GM23338 (cell line): ENCODE results near the gene APPBP2. TPM values are rescaled to one million over a fixed set of nuclear protein-coding genes. Genes with fewer than 3 reads are reported as not detected.
"Not testable (repeated sequence)": the region's sequence is repeated elsewhere in the genome, so short reads cannot be mapped to it uniquely, and the experiment has no call there.

Experiments used
- ATAC-seq: fragments of 200-7000 bp; cut with Tn5 transposase; 3 replicates; pipeline ENCODE4 v1.9.1; 2020
- DNase-seq: peaks from one replicate; pipeline ENCODE4 v3.0.0-alpha.2; 2015; ENCODE audit warnings: low spot score
- H2AFZ ChIP-seq: fragments of 200-600 bp; sonication (generic); 2 replicates; pipeline ENCODE4 v1.8.0; 2016; ENCODE audit warnings: antibody characterized with exemption, mild to moderate bottlenecking, moderate library complexity
- H3F3A ChIP-seq: fragments of 200-600 bp; sonication (generic); replicated peaks from 2 replicates; pipeline ENCODE4 v1.8.0; 2017; ENCODE audit warnings: antibody characterized with exemption, mixed run types, low read depth
- H3K27ac ChIP-seq: fragments of 200-600 bp; sonication (generic); 2 replicates; pipeline ENCODE4 v1.6.1; 2016; ENCODE audit warnings: low read depth
- H3K27me3 ChIP-seq: fragments of 200-600 bp; sonication (generic); 2 replicates; pipeline ENCODE4 v1.8.0; 2016; ENCODE audit warnings: mild to moderate bottlenecking, mixed run types, moderate library complexity; ENCODE audit not compliant: insufficient read depth
- H3K36me3 ChIP-seq: fragments of 200-600 bp; sonication (generic); 2 replicates; pipeline ENCODE4 v1.8.0; 2016; ENCODE audit warnings: mild to moderate bottlenecking; ENCODE audit not compliant: insufficient read depth
- H3K4me1 ChIP-seq: fragments of 200-600 bp; sonication (generic); 2 replicates; pipeline ENCODE4 v1.8.0; 2016; ENCODE audit warnings: mild to moderate bottlenecking, moderate library complexity; ENCODE audit not compliant: insufficient read depth
- H3K4me2 ChIP-seq: fragments of 200-600 bp; sonication (generic); 2 replicates; pipeline ENCODE4 v1.7.1; 2017; ENCODE audit warnings: mixed run types
- H3K4me3 ChIP-seq: fragments of 200-600 bp; sonication (generic); 2 replicates; pipeline ENCODE4 v1.6.1; 2016; ENCODE audit warnings: mixed run types
- H3K79me2 ChIP-seq: fragments of 200-600 bp; sonication (generic); replicated peaks from 2 replicates; pipeline ENCODE4 v1.8.0; 2017; ENCODE audit warnings: mild to moderate bottlenecking; ENCODE audit not compliant: insufficient read depth
- H3K9me2 ChIP-seq: fragments of 200-600 bp; sonication (generic); 2 replicates; pipeline ENCODE4 v1.8.0; 2017; ENCODE audit not compliant: insufficient read depth
- H4K20me1 ChIP-seq: fragments of 200-600 bp; sonication (generic); replicated peaks from 2 replicates; pipeline ENCODE4 v1.8.0; 2017; ENCODE audit warnings: mild to moderate bottlenecking; ENCODE audit not compliant: insufficient read depth
- H3K27ac Mint-ChIP-seq: 2 replicates; pipeline ENCODE4 v1.8.0; 2020; ENCODE audit warnings: inconsistent platforms, mild to moderate bottlenecking, moderate library complexity, mixed read lengths
- H3K27me3 Mint-ChIP-seq: 3 replicates; pipeline ENCODE4 v1.8.0; 2022; ENCODE audit warnings: low read depth, mild to moderate bottlenecking, moderate library complexity, mixed read lengths, inconsistent platforms; ENCODE audit not compliant: insufficient read depth, poor library complexity
- H3K36me3 Mint-ChIP-seq: 3 replicates; pipeline ENCODE4 v1.8.0; 2021; ENCODE audit warnings: low read depth, mild to moderate bottlenecking, inconsistent platforms, moderate library complexity, mixed read lengths
- H3K4me1 Mint-ChIP-seq: 3 replicates; pipeline ENCODE4 v1.8.0; 2020; ENCODE audit warnings: mild to moderate bottlenecking, inconsistent platforms, mixed read lengths
- H3K4me3 Mint-ChIP-seq: 3 replicates; pipeline ENCODE4 v1.8.0; 2021; ENCODE audit warnings: moderate library complexity, mild to moderate bottlenecking, inconsistent platforms, mixed read lengths
- H3K9me3 Mint-ChIP-seq: 3 replicates; pipeline ENCODE4 v1.8.0; 2020; ENCODE audit warnings: moderate library complexity, mild to moderate bottlenecking, inconsistent platforms, mixed read lengths
- CREB1 ChIP-seq: fragments of 250-450 bp; sonication (Bioruptor Pico); IDR thresholded peaks from 2 replicates; pipeline ENCODE4 v1.5.0; 2020; ENCODE audit warnings: low read depth, mild to moderate bottlenecking, moderate library complexity
- EZH2phosphoT487 ChIP-seq: fragments of 200-600 bp; sonication (generic); IDR thresholded peaks from one replicate; pipeline ENCODE4 v1.8.1; 2018; ENCODE audit warnings: antibody characterized with exemption; ENCODE audit not compliant: unreplicated experiment
- JUNB ChIP-seq: IDR thresholded peaks from one replicate; pipeline ENCODE4 v1.6.1; 2016; ENCODE audit warnings: antibody characterized with exemption; ENCODE audit not compliant: unreplicated experiment
- NANOG ChIP-seq: IDR thresholded peaks from 2 replicates; pipeline ENCODE4 v1.6.1; 2016; ENCODE audit warnings: antibody characterized with exemption, borderline replicate concordance
- POLR2AphosphoS5 ChIP-seq: IDR thresholded peaks from 2 replicates; pipeline ENCODE4 v1.6.1; 2016; ENCODE audit warnings: antibody characterized with exemption, low read depth
- ZNF331 ChIP-seq: fragments of 250-450 bp; sonication (Bioruptor Pico); IDR thresholded peaks from 2 replicates; pipeline ENCODE4 v1.5.0; 2020; ENCODE audit warnings: low read depth, mild to moderate bottlenecking, moderate library complexity
- polyA plus RNA-seq: library from polyadenylated mRNA; unstranded; fragments of >200 nt; fragmentation: Nextera tagmentation; extraction: Ambion mirVana; gene quantifications from 2 replicates; pipeline ENCODE4 v1.2.1, GENCODE V29; 2016
- total RNA-seq: library from RNA; depleted of rRNA; stranded (reverse); fragments of >200 nt; shearing (Covaris generic); gene quantifications from 2 replicates; pipeline ENCODE4 v1.2.3, GENCODE V29; 2014
- TF ChIP-seq, protein P1 (sequence below): IDR thresholded peaks from one replicate; pipeline ENCODE4 v1.6.1; 2018; ENCODE audit warnings: antibody characterized with exemption; ENCODE audit not compliant: unreplicated experiment
- TF ChIP-seq, protein P2 (sequence below): IDR thresholded peaks from 2 replicates; pipeline ENCODE4 v1.6.1; 2016; ENCODE audit warnings: antibody characterized with exemption
- TF ChIP-seq, protein P3 (sequence below), 2 experiments: fragments of 200-600 bp in 1 of 2; sonication (generic) in 1 of 2; conservative IDR thresholded peaks; 2 replicates each; pipeline versions ENCODE4 v1.5.1 to v1.6.1; 2016 to 2017; ENCODE audit warnings: antibody characterized with exemption in 2 of 2, low read depth in 2 of 2, mild to moderate bottlenecking in 2 of 2, moderate library complexity in 1 of 2

The APPBP2 gene
- total and polyA plus RNA-seq, 2 experiments from 2014 or later: 9.3 to 15.0 TPM

DNA sequence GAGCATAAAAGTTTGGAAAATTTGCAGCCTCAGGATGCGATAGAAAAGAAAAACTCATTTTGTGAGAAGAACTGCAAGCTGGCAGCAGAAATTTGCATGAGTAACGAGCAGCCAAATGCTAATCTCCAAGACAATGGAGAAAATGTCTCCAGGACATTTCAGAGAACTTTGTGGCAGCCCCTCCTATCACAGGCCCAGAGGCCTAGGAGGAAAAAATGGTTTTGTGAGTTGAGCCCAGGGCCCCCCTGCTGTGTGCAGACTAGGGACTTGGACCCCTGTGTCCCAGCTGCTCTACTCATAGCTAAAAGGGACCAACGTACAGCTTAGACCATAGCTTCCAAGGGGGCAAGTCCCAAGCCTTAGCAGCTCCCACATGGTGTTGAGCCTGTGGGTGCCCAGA is 34.3 kb downstream of the APPBP2 start (continued):
- TF ChIP-seq, protein P1, sequence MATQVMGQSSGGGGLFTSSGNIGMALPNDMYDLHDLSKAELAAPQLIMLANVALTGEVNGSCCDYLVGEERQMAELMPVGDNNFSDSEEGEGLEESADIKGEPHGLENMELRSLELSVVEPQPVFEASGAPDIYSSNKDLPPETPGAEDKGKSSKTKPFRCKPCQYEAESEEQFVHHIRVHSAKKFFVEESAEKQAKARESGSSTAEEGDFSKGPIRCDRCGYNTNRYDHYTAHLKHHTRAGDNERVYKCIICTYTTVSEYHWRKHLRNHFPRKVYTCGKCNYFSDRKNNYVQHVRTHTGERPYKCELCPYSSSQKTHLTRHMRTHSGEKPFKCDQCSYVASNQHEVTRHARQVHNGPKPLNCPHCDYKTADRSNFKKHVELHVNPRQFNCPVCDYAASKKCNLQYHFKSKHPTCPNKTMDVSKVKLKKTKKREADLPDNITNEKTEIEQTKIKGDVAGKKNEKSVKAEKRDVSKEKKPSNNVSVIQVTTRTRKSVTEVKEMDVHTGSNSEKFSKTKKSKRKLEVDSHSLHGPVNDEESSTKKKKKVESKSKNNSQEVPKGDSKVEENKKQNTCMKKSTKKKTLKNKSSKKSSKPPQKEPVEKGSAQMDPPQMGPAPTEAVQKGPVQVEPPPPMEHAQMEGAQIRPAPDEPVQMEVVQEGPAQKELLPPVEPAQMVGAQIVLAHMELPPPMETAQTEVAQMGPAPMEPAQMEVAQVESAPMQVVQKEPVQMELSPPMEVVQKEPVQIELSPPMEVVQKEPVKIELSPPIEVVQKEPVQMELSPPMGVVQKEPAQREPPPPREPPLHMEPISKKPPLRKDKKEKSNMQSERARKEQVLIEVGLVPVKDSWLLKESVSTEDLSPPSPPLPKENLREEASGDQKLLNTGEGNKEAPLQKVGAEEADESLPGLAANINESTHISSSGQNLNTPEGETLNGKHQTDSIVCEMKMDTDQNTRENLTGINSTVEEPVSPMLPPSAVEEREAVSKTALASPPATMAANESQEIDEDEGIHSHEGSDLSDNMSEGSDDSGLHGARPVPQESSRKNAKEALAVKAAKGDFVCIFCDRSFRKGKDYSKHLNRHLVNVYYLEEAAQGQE: no peak
- TF ChIP-seq CREB1 (CRISPR knock-in tag) (no peak), NANOG (no peak), EZH2phosphoT487 (no peak), POLR2AphosphoS5 (no peak), JUNB (no peak)

DNA sequence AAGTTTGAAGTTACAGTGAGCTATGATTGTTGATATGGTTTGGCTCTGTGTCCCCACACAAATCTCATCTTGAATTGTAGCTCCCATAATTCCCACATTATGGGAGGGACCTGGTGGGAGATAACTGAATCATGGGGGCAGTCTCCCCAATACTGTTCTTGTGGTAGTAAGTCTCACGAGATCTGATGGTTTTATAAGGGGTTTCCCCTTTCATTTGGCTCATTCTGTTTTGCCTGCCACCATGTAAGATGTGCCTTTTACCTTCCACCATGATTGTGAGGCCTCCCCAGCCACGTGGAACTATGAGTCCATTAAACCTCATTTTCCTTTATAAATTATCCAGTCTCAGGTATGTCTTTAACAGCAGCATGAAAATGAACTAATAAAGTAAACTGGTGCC is 35.4 kb downstream of the APPBP2 start:
- DNase-seq, H3K27me3 ChIP-seq, H3K27ac ChIP-seq, H3K27ac Mint-ChIP-seq, H3K4me3 ChIP-seq, H2AFZ ChIP-seq, H3K79me2 ChIP-seq, H3K4me2 ChIP-seq, H3K4me1 ChIP-seq, H3K4me1 Mint-ChIP-seq, H4K20me1 ChIP-seq, ATAC-seq, H3K9me2 ChIP-seq, H3K4me3 Mint-ChIP-seq, H3F3A ChIP-seq: not testable (repeated sequence)
- peaks cover 78% of the 10 kb centered on the region for H3K36me3 ChIP-seq
- Mint-ChIP-seq H3K36me3 (peaks cover 99% of the 10 kb centered on the region), H3K27me3 (peaks cover 13% of the 10 kb centered on the region), H3K9me3 (peaks cover 89% of the 10 kb centered on the region)

DNA sequence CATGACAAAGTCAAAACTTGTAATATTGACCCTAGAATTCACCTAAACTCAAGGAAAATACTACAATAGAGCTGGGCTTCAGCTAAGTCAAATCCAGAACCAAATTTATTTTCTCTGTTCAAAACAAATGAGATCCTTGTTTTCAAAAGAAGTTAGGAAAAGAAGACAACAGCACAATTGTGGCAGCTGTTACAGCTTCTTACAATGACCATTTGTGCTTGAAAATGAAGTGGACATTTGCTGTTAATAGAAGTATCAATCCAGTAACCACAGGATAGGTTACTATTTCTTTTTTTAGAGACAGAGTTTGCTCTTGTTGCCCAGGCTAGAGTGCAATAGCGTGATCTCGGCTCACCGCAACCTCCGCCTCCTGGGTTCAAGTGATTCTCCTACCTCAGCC is 44.4 kb downstream of the APPBP2 start:
- Histone ChIP-seq H3K4me1 (no peaks in the 10 kb centered on the region), H3K9me2 (no peaks in the 10 kb centered on the region), H2AFZ (no peak overlapping the region), H4K20me1 (no peaks in the 10 kb centered on the region), H3K27me3 (no peaks in the 10 kb centered on the region), H3F3A (no peaks in the 10 kb centered on the region), H3K4me3 (no peak overlapping the region), H3K79me2 (no peaks in the 10 kb centered on the region), H3K4me2 (no peak overlapping the region), H3K27ac (no peak overlapping the region), H3K36me3 (peaks cover 8% of the 10 kb centered on the region)
- Mint-ChIP-seq H3K27me3 (peaks cover 8% of the 10 kb centered on the region), H3K9me3 (peaks cover 39% of the 10 kb centered on the region), H3K4me1 (no peaks in the 10 kb centered on the region), H3K4me3 (no peak overlapping the region), H3K27ac (no peak overlapping the region), H3K36me3 (peaks cover 41% of the 10 kb centered on the region)
- no peak for DNase-seq
- no peak for ATAC-seq
- no peak for TF ChIP-seq NANOG
- no peak for TF ChIP-seq ZNF331 (CRISPR knock-in tag)
- TF ChIP-seq, protein P2, sequence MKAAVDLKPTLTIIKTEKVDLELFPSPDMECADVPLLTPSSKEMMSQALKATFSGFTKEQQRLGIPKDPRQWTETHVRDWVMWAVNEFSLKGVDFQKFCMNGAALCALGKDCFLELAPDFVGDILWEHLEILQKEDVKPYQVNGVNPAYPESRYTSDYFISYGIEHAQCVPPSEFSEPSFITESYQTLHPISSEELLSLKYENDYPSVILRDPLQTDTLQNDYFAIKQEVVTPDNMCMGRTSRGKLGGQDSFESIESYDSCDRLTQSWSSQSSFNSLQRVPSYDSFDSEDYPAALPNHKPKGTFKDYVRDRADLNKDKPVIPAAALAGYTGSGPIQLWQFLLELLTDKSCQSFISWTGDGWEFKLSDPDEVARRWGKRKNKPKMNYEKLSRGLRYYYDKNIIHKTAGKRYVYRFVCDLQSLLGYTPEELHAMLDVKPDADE: no peak
- TF ChIP-seq, protein P3, sequence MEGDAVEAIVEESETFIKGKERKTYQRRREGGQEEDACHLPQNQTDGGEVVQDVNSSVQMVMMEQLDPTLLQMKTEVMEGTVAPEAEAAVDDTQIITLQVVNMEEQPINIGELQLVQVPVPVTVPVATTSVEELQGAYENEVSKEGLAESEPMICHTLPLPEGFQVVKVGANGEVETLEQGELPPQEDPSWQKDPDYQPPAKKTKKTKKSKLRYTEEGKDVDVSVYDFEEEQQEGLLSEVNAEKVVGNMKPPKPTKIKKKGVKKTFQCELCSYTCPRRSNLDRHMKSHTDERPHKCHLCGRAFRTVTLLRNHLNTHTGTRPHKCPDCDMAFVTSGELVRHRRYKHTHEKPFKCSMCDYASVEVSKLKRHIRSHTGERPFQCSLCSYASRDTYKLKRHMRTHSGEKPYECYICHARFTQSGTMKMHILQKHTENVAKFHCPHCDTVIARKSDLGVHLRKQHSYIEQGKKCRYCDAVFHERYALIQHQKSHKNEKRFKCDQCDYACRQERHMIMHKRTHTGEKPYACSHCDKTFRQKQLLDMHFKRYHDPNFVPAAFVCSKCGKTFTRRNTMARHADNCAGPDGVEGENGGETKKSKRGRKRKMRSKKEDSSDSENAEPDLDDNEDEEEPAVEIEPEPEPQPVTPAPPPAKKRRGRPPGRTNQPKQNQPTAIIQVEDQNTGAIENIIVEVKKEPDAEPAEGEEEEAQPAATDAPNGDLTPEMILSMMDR (conservative IDR thresholded peaks at IDR 0.05; ENCODE audit: low read depth in 2 of 2): no peak
